Nephron (organoid): Measurements from ENCODE around the gene ZW10.

Experiments
- H3K27ac Mint-ChIP-seq, 3 experiments: 2 replicates each; pipeline ENCODE4 v1.8.0; 2020; ENCODE audit warnings: mixed read lengths in 3 of 3, mild to moderate bottlenecking in 2 of 3, moderate library complexity in 1 of 3
- H3K27me3 Mint-ChIP-seq: 2 replicates; pipeline ENCODE4 v1.8.0; 2021; ENCODE audit warnings: low read depth, mild to moderate bottlenecking, moderate library complexity, mixed read lengths
- H3K36me3 Mint-ChIP-seq: 2 replicates; pipeline ENCODE4 v1.8.0; 2020; ENCODE audit warnings: low read depth, mixed read lengths
- H3K4me1 Mint-ChIP-seq: 2 replicates; pipeline ENCODE4 v1.8.0; 2020; ENCODE audit warnings: mixed read lengths
- H3K4me3 Mint-ChIP-seq, 3 experiments: 2 replicates each; pipeline ENCODE4 v1.8.0; 2020; ENCODE audit warnings: mild to moderate bottlenecking in 3 of 3, mixed read lengths in 3 of 3, moderate library complexity in 2 of 3
- H3K9me3 Mint-ChIP-seq: 2 replicates; pipeline ENCODE4 v1.8.0; 2020; ENCODE audit warnings: mixed read lengths
- CTCF ChIP-seq, 3 experiments: fragments of 200-600 bp; sonication (generic); IDR thresholded peaks; one replicate each; pipeline ENCODE4 v1.5.0; 2021; ENCODE audit warnings: antibody characterized with exemption in 3 of 3; ENCODE audit not compliant: unreplicated experiment in 3 of 3

Gene ZW10

GRCh38 chr11:113690619-113691569 is 82.6 kb downstream of the ZW10 start:
- peaks cover 11% of the 10 kb centered on the region for H3K27me3 Mint-ChIP-seq
- no peak overlapping the region for H3K27ac Mint-ChIP-seq
- TF ChIP-seq CTCF (IDR thresholded peaks at IDR 0.05; ENCODE audit: unreplicated experiment in 3 of 3) = peak in 2 of 3 experiments; percentile 35 to 38
- peaks cover 6% of the 10 kb centered on the region for H3K36me3 Mint-ChIP-seq
- H3K9me3 Mint-ChIP-seq = no peaks in the 10 kb centered on the region
- no peak overlapping the region for H3K4me3 Mint-ChIP-seq
- peaks cover 4% of the 10 kb centered on the region for H3K4me1 Mint-ChIP-seq

GRCh38 chr11:113689768-113690618 is 83.5 kb downstream of the ZW10 start:
- no peaks in the 10 kb centered on the region for H3K9me3 Mint-ChIP-seq
- H3K36me3 Mint-ChIP-seq = peaks cover 5% of the 10 kb centered on the region
- H3K4me1 Mint-ChIP-seq = peaks cover 10% of the 10 kb centered on the region
- H3K4me3 Mint-ChIP-seq = no peak overlapping the region
- no peak overlapping the region for H3K27ac Mint-ChIP-seq
- TF ChIP-seq CTCF (IDR thresholded peaks at IDR 0.05; ENCODE audit: unreplicated experiment in 3 of 3) = no peak
- H3K27me3 Mint-ChIP-seq = peaks cover 11% of the 10 kb centered on the region

GRCh38 chr11:113685654-113686359 is 87.7 kb downstream of the ZW10 start:
- Mint-ChIP-seq H3K9me3 (no peaks in the 10 kb centered on the region), H3K36me3 (no peaks in the 10 kb centered on the region), H3K4me3 (peak overlapping the region in 2 of 3 experiments; percentile 28 to 35), H3K4me1 (peaks cover 47% of the 10 kb centered on the region), H3K27ac (peak overlapping the region; percentile 0 to 57 (median 13)), H3K27me3 (peaks cover 17% of the 10 kb centered on the region)
- TF ChIP-seq CTCF (IDR thresholded peaks at IDR 0.05; ENCODE audit: unreplicated experiment in 3 of 3) = no peak

GRCh38 chr11:113684496-113684895 is 89.0 kb downstream of the ZW10 start:
- H3K4me3 Mint-ChIP-seq = no peak overlapping the region
- H3K27ac Mint-ChIP-seq = peak overlapping the region; percentile 12 to 73 (median 32)
- H3K27me3 Mint-ChIP-seq = peaks cover 23% of the 10 kb centered on the region
- H3K4me1 Mint-ChIP-seq = peaks cover 53% of the 10 kb centered on the region
- H3K36me3 Mint-ChIP-seq = no peaks in the 10 kb centered on the region
- H3K9me3 Mint-ChIP-seq = no peaks in the 10 kb centered on the region
- no peak for TF ChIP-seq CTCF (IDR thresholded peaks at IDR 0.05; ENCODE audit: unreplicated experiment in 3 of 3)

GRCh38 chr11:113683481-113684046 is 89.9 kb downstream of the ZW10 start:
- Mint-ChIP-seq H3K27ac (no peak overlapping the region), H3K27me3 (peaks cover 26% of the 10 kb centered on the region), H3K4me1 (peaks cover 53% of the 10 kb centered on the region), H3K4me3 (no peak overlapping the region), H3K9me3 (no peaks in the 10 kb centered on the region), H3K36me3 (no peaks in the 10 kb centered on the region)
- TF ChIP-seq CTCF (IDR thresholded peaks at IDR 0.05; ENCODE audit: unreplicated experiment in 3 of 3) = no peak
